GM13976 (cell line): ENCODE data around the gene TLCD1.
"Not testable (repeated sequence)": the region's sequence is repeated elsewhere in the genome, so short reads cannot be mapped to it uniquely, and the experiment has no call there.

Experiments used
- DNase-seq: peaks from one replicate; pipeline ENCODE4 v3.0.0; 2012; ENCODE audit warnings: low spot score
- CTCF ChIP-seq: IDR thresholded peaks from 2 replicates; pipeline ENCODE4 v1.5.1; 2012; ENCODE audit warnings: borderline replicate concordance, mild to moderate bottlenecking; ENCODE audit not compliant: insufficient read depth; ENCODE audit errors: extremely low read depth, missing control alignments, control extremely low read depth
- in situ Hi-C: fragments of 300-500 bp; cut with MboI; formaldehyde crosslinking; loops from one replicate; pipeline ENCODE4 v1.12.0; 2022; ENCODE audit warnings: low sequenced_read_pairs, mixed read lengths, inconsistent platforms; ENCODE audit not compliant: unreplicated experiment

The TLCD1 gene

GRCh38 chr17:28723159-28723835 is 2.7 kb downstream of the TLCD1 start:
- no peak for DNase-seq
- no peak for TF ChIP-seq CTCF
- in situ Hi-C loops: no loop called here

- in situ Hi-C loops: no loop called here
- no peak for TF ChIP-seq CTCF
- no peak for DNase-seq
Observed at GRCh38 chr17:28722417-28723158, 3.4 kb downstream of the TLCD1 start.

- DNase-seq, in situ Hi-C loops: not testable (repeated sequence)
Observed at GRCh38 chr17:28720997-28721329, 5.1 kb downstream of the TLCD1 start.

DNA sequence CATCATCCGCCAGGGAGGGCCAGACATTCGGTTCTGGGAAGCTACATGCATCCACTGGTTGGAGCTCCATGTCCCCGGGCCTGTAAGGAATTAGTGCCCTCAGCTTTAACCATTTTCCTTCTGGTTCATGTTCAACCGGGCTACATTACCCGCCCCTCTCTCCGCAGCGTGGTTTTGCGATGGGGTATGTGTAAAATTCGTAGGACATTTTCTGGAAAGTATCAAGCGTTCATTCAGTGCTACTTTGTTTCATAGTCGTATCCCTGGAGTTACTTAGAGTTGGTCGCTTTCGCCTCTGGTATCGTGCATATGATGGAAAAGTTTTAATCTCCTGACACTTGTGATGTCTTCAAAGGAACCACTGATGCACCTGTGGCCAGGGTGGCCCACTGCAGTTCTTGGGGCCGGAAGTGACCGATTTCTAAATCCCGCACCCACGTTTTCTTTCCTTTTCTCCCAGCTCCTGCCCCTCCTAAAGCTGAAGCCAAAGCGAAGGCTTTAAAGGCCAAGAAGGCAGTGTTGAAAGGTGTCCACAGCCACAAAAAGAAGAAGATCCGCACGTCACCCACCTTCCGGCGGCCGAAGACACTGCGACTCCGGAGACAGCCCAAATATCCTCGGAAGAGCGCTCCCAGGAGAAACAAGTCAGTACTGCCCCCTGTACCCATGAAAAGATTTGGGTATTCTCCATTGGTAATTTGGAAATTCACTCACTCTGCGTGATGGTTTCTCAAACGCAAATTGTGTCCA is 5.6 kb downstream of the TLCD1 start:
- TF ChIP-seq CTCF: no peak

GRCh38 chr17:28719021-28719433 is 7.0 kb downstream of the TLCD1 start:
- DNase-seq: no peak
- no peak for TF ChIP-seq CTCF
- in situ Hi-C loops: no loop called here

More for the DNA sequence above, 5.6 kb downstream of the TLCD1 start:
- in situ Hi-C loops: no loop called here
- DNase-seq: no peak

DNA sequence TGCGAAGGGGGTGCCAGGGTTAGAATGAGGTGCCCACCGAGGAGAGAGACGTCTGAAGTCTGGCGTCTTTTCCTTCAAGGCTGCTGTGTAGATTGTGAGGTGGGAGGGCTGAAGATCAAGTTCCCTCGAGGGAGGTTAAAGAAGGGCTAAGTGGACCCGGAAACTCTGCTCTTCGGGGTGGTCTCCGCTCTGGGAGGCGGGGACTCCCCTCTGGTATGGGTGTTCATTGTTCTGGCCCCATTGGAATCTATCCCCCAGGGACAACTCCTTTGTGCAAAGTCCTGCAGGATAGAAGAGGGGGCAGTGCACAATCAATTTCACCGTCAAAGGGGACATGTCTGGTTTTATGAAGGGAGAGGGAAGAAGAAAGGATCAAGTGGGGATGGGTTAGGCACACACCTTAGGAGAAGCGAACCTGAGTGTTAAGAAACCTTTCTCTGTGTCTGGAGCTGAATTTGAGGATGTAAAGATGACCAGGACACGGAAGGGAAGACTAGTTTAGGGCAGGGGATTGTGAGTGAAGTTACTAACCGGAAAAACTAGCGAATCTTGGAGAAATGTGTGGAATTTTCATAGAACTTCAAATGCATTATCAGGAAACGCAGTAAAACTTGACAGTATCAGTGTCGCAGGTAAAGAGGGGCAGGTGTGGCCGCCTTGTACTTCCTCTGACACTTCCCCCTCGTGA is 7.6 kb downstream of the TLCD1 start:
- no peak for DNase-seq
- in situ Hi-C loops: no loop called here

More for the DNA sequence above, 7.6 kb downstream of the TLCD1 start:
- TF ChIP-seq CTCF: no peak
